ENCODE results near the gene AUP1.

DNA sequence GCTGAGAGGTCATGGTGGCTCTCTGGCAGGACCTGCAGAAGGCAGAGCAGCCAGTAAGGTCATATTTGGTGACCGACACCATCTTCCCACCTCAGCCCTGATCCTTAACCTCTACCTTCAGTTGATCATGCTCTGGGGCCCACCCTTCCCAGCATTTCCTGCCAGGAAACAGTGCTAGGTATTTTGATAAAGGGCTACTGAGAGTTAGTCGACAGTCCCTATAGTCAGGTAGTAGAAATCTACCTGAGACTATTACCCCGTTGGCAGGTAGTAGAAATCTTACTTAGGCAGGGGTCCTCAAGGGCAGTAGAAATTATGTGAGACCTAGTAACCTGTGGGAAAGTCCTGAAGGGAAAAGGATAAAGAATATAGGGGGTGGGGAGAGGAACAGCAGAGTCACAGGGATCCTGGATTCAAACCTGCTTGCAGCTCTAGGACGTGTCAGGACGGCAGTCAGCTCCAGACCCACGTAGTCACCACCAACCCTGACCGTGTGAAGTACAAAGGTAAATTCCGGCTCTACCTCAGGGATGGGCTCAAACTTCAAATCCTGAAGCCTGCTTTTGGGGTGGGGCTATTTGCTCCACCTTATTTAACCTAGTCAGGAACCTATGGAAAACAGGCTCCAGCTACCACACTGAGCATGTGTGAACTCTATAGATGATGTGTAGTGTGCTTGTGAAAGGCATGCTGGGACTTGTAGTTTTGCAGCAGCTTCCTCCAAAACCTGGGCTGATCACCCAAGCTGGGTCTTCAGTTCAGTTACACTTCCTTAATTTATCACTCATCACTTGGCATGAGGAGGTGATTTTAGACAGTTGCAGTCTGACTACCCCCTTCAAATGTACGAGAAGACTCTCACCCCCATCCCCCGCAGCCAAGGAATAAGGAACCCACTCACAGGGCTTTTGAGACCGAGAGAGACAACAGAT is 3.5 kb downstream of the AUP1 start, which contains the start of gene DQX1:
- TF ChIP-seq POLR2A (IDR thresholded peaks at IDR 0.05): no peak
- TF ChIP-seq, protein P1, sequence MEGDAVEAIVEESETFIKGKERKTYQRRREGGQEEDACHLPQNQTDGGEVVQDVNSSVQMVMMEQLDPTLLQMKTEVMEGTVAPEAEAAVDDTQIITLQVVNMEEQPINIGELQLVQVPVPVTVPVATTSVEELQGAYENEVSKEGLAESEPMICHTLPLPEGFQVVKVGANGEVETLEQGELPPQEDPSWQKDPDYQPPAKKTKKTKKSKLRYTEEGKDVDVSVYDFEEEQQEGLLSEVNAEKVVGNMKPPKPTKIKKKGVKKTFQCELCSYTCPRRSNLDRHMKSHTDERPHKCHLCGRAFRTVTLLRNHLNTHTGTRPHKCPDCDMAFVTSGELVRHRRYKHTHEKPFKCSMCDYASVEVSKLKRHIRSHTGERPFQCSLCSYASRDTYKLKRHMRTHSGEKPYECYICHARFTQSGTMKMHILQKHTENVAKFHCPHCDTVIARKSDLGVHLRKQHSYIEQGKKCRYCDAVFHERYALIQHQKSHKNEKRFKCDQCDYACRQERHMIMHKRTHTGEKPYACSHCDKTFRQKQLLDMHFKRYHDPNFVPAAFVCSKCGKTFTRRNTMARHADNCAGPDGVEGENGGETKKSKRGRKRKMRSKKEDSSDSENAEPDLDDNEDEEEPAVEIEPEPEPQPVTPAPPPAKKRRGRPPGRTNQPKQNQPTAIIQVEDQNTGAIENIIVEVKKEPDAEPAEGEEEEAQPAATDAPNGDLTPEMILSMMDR (IDR thresholded peaks at IDR 0.05): no peak
